ENCODE measurements around the gene PPP3R1. TPM values are rescaled to one million over a fixed set of nuclear protein-coding genes. Genes with fewer than 3 reads are reported as not detected.

The PPP3R1 gene
- total and polyA plus RNA-seq, 9 of the 15 experiments (the other 6 are each of a cell fraction or from before 2014, with no cell fraction given) = 3.7 to 70.0 (median 24.8) TPM

- TF ChIP-seq, protein P1, sequence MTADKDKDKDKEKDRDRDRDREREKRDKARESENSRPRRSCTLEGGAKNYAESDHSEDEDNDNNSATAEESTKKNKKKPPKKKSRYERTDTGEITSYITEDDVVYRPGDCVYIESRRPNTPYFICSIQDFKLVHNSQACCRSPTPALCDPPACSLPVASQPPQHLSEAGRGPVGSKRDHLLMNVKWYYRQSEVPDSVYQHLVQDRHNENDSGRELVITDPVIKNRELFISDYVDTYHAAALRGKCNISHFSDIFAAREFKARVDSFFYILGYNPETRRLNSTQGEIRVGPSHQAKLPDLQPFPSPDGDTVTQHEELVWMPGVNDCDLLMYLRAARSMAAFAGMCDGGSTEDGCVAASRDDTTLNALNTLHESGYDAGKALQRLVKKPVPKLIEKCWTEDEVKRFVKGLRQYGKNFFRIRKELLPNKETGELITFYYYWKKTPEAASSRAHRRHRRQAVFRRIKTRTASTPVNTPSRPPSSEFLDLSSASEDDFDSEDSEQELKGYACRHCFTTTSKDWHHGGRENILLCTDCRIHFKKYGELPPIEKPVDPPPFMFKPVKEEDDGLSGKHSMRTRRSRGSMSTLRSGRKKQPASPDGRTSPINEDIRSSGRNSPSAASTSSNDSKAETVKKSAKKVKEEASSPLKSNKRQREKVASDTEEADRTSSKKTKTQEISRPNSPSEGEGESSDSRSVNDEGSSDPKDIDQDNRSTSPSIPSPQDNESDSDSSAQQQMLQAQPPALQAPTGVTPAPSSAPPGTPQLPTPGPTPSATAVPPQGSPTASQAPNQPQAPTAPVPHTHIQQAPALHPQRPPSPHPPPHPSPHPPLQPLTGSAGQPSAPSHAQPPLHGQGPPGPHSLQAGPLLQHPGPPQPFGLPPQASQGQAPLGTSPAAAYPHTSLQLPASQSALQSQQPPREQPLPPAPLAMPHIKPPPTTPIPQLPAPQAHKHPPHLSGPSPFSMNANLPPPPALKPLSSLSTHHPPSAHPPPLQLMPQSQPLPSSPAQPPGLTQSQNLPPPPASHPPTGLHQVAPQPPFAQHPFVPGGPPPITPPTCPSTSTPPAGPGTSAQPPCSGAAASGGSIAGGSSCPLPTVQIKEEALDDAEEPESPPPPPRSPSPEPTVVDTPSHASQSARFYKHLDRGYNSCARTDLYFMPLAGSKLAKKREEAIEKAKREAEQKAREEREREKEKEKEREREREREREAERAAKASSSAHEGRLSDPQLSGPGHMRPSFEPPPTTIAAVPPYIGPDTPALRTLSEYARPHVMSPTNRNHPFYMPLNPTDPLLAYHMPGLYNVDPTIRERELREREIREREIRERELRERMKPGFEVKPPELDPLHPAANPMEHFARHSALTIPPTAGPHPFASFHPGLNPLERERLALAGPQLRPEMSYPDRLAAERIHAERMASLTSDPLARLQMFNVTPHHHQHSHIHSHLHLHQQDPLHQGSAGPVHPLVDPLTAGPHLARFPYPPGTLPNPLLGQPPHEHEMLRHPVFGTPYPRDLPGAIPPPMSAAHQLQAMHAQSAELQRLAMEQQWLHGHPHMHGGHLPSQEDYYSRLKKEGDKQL (CRISPR knock-in tag; IDR thresholded peaks at IDR 0.05; ENCODE audit: borderline replicate concordance) = no peak
- TF ChIP-seq PRMT5 (CRISPR knock-in tag; IDR thresholded peaks at IDR 0.05) (no peak), RB1 (IDR thresholded peaks at IDR 0.05; ENCODE audit: low read depth) (0 out of 2 replicates have a peak, but pooled peaks have one; percentile 18), PBX2 (CRISPR knock-in tag; IDR thresholded peaks at IDR 0.05; ENCODE audit: low read depth) (no peak), PBX2 (tag; conservative IDR thresholded peaks at IDR 0.05; ENCODE audit: low read depth) (no peak), ZC3H8 (IDR thresholded peaks at IDR 0.05) (no peak), ARID3A (IDR thresholded peaks at IDR 0.05; ENCODE audit: borderline replicate concordance, low read depth, low read length) (no peak), ATF7 (IDR thresholded peaks at IDR 0.05) (no peak), ZNF175 (CRISPR knock-in tag; IDR thresholded peaks at IDR 0.05; ENCODE audit: low read depth) (no peak), MTF1 (CRISPR knock-in tag; IDR thresholded peaks at IDR 0.05; ENCODE audit: borderline replicate concordance) (no peak), ZNF311 (CRISPR knock-in tag; IDR thresholded peaks at IDR 0.05) (no peak), ZNF551 (CRISPR knock-in tag; IDR thresholded peaks at IDR 0.05) (no peak), RAD21 (CRISPR knock-in tag; conservative IDR thresholded peaks at IDR 0.05 in 1 of 2, IDR thresholded peaks at IDR 0.05 in 1 of 2) (peak; percentile 79 to 92)
- TF ChIP-seq, protein P2, sequence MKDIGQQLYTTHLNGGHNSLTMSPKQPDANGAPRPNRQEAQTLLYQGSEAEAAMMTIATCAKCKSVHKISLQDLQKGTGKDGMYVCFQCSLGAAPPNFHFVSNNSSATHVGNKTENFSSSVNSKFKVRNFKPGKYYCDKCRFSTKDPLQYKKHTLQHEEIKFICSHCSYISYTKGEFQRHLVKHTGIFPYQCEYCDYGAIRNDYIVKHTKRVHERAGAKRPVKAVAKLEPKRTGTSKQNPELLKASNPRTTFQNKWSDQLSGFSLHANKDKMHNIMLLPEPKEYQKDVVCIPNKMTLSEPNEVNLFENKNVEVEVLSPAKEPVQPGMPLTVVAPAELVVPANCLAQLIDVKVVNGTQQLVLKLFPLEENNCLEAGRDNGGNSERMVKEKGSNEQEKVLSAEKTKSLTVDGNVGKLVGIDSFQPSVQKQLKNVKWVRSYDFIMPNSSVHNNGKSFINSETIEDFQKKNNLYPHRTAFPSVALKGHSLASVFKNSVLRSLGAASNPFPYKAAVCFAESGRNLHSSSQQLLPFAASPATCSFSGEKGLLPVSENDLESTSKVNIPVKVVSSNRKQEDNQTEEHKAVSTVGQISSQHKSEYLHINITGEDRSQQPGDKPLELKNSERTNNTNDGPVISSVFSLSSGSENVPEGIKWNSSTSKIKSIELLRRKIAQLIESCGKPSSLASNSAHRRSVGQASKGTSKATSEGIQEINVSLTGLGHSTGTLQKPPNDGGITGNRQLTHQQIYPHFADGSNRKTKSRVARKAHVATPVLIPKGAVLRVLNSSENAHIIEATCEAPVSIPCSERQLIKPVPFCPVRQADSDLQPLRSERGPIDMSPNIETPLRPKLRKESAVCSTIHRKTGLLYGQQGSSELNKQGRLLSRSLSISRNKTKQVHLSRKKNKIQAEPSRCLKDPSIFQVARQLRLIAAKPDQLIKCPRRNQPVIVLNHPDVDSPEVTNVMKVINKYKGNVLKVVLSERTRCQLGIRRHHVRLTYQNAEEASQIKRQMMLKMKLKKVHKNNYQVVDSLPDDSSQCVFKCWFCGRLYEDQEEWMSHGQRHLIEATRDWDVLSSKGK (CRISPR knock-in tag; IDR thresholded peaks at IDR 0.05) = no peak
These were observed 39.9 kb upstream of the PPP3R1 start (continued) for GRCh38 chr2:68292108-68292710.

All from K562 (cell line).